ENCODE results near the gene EIF5B. TPM values are rescaled to one million over a fixed set of nuclear protein-coding genes. Genes with fewer than 3 reads are reported as not detected.
A peak's percentile ranks its signal among the peaks of the same experiment; 100 is the strongest.

The EIF5B gene
- polyA plus RNA-seq, 6 donors from 2014 or later, result 2.6 to 10.2 (median 4.1) TPM

DNA sequence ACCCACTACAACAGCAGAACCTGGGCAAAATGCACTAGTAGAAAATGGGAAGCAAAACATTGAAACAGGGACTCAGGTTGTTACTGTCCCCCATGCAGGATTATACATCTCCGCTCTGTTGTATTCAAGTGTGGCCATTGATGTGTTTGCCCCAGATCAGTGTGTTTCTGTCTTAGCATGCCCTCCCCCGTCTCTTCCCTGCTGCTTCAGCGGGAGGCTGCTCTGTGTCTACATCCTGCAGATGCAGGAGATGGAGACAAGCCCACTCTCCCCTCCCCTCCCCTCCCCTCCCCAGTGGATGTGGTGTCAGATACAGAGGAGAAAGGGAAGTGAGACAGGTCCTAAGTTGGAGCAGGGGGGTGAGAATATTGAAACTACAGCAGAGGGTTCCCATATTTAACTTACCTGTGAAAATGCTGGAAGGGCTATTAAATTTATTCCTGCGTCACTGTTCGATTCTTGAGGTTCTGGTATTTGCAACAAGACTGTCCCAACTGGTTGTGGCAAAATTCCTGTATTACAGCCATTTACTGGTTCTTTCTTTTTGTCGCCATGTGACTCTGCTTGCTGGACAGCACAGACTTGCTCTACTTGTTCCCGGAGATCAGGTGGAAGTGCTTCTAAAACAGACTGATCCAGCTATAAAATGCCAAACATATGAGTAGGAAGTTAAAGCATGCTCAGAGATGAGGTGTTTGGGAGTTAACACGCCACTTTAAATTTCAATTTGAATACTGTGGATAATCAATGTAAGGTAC, 67.0 kb downstream of the EIF5B start:
- H3K4me3 Mint-ChIP-seq, result no peak overlapping the region
- peaks cover 5 to 7% of the 10 kb centered on the region in 2 donors for H3K36me3 Mint-ChIP-seq
- H3K4me1 Mint-ChIP-seq, result no peaks in the 10 kb centered on the region
- ATAC-seq (ENCODE audit: low read depth in 2 of 2) (no peak), DNase-seq (no peak)
- peak overlapping the region in 1 of 6 donors; percentile 47 for H3K27ac Mint-ChIP-seq
- H3K9me3 Mint-ChIP-seq, result no peaks in the 10 kb centered on the region
- H3K27me3 Mint-ChIP-seq, result no peaks in the 10 kb centered on the region

DNA sequence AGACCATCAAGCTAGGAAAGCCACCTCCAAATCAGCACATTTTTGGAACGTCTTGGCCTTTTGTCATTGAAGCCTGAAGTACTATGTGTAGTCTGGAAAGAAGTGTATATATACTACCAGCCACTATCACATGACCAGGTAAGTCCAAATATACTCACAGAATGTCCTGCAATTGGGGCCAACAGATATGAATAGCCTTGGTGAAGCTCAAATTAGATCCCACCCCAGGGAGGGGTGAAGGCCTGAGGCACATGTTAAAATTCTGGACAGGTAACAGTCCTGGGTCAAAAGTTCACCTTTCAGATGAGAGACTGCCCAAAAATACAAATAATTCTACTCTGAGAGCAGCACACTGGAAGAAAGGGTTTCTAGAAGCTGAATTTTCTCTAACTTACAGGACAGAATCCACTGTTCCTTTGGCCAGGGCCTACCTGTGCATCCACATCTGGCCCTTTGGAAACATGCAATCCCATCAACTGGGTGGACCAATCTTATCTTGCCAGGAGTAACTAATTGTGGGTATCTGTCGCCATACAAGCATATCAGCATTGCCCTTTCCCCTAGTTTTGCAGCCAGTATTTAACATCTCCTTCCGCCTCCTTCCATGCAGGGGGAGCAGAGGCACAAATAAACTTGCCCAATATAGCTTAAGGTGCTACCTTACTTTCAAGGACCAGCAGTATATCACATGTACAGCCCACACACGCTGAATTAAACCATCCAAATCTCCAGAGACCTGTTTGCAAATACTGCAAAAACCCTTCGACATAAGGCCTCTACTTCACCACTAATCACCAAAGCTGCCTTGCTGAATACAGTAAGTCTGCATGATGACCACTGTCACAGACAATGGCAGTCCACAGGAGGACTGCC, 67.8 kb downstream of the EIF5B start:
- H3K4me1 Mint-ChIP-seq, result no peaks in the 10 kb centered on the region
- ATAC-seq (ENCODE audit: low read depth in 2 of 2), result no peak
- no peak for DNase-seq
- no peak overlapping the region for H3K4me3 Mint-ChIP-seq
- H3K27ac Mint-ChIP-seq, result peak overlapping the region in 3 of 6 donors; percentile 39 to 75 (median 53)
- H3K9me3 Mint-ChIP-seq, result no peaks in the 10 kb centered on the region
- H3K36me3 Mint-ChIP-seq, result no peaks in the 10 kb centered on the region
- H3K27me3 Mint-ChIP-seq, result no peaks in the 10 kb centered on the region

DNA sequence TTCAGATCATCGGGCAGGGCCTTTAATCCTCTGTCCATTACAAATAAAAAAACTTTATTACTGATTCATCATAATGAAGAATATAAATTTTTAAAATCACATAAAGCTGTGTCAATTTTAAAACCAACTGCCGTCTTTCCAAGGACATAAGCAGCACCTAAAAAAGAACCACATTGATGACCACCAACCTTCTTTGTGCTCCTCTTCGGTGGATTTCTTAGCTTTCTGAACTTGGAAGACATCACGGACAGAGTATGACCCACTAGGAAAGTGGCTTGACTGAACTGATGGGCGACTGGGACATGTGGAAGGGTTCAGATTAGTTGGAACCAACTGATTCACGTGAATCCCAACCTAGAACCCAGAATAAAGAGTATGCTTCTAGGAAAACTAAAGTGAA, 68.9 kb downstream of the EIF5B start:
- H3K4me1 Mint-ChIP-seq, result no peaks in the 10 kb centered on the region
- H3K27ac Mint-ChIP-seq, result no peak overlapping the region
- ATAC-seq (ENCODE audit: low read depth in 2 of 2), result no peak
- H3K36me3 Mint-ChIP-seq, result no peaks in the 10 kb centered on the region
- H3K4me3 Mint-ChIP-seq, result no peak overlapping the region
- no peaks in the 10 kb centered on the region for H3K9me3 Mint-ChIP-seq
- H3K27me3 Mint-ChIP-seq, result no peaks in the 10 kb centered on the region
- no peak for DNase-seq

DNA sequence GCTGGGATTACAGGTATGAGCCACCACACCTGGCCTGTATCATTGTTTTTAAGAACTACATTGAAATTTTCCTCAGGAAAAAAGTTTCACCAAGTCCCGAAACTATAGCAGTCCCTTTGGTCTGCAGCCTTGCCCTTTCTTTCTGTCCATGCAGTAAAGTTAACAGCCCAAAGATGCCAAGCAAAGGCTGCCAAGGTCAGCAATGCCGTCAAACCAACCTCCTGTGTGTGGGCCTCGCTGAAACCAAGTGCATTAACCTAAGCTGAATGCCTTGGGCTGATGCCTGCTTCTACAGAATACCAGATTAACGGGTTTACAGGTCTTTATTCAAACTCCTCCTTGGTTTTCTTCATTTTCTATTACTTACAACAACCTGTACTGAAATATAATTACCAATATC, 73.1 kb downstream of the EIF5B start:
- DNase-seq (no peak), ATAC-seq (ENCODE audit: low read depth in 2 of 2) (no peak)
- Mint-ChIP-seq H3K9me3 (no peaks in the 10 kb centered on the region), H3K27ac (no peak overlapping the region), H3K36me3 (peaks cover 0 to 8% of the 10 kb centered on the region in 2 donors), H3K4me1 (no peaks in the 10 kb centered on the region), H3K4me3 (no peak overlapping the region), H3K27me3 (no peaks in the 10 kb centered on the region)

DNA sequence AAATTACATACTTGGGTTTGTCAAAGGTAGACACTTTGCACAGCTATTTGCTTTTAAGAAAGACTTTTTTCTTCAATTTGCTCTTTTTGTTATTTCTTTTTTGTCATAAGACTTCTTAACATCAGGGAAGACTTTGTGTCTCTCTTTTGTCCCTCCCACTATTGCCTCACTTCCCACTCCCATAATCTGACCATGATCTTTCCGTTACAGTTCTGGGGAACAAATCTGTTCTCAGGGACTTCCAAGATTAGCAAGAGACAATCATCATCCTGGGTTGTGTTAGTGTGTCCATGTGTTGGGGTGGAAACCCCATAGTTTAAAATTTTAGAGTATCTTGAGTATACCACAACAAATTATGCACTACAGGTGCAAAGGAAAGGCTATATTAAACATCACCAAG, 77.4 kb downstream of the EIF5B start:
- Mint-ChIP-seq H3K4me3 (no peak overlapping the region), H3K27me3 (no peaks in the 10 kb centered on the region), H3K36me3 (peaks cover 3 to 33% of the 10 kb centered on the region in 2 donors), H3K27ac (peak overlapping the region in 1 of 6 donors; percentile 86), H3K9me3 (no peaks in the 10 kb centered on the region), H3K4me1 (no peaks in the 10 kb centered on the region)
- DNase-seq (no peak), ATAC-seq (ENCODE audit: low read depth in 2 of 2) (no peak)

DNA sequence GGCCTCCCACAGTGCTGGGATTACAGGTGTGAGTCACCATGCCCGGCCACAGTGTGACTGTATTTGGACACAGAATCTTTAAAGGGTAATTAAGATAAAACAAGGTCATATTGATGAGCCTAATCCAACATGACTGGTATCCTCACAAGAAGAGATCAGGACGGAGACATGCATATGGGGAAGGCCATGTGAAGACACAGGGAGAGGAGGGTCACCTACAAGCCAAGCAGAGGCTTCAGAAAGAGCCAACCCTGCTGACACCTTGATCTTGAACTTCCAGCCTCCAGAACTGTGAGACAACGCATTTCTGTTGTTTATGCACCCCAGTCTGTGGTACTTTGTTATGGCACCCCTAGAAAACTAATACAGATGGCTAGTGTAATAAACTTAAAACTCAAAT, 80.2 kb downstream of the EIF5B start:
- Mint-ChIP-seq H3K4me3 (no peak overlapping the region), H3K36me3 (peaks cover 14 to 42% of the 10 kb centered on the region in 2 donors), H3K27ac (peak overlapping the region in 1 of 6 donors; percentile 32), H3K27me3 (no peaks in the 10 kb centered on the region), H3K4me1 (no peaks in the 10 kb centered on the region), H3K9me3 (no peaks in the 10 kb centered on the region)
- DNase-seq (no peak), ATAC-seq (ENCODE audit: low read depth in 2 of 2) (no peak)

DNA sequence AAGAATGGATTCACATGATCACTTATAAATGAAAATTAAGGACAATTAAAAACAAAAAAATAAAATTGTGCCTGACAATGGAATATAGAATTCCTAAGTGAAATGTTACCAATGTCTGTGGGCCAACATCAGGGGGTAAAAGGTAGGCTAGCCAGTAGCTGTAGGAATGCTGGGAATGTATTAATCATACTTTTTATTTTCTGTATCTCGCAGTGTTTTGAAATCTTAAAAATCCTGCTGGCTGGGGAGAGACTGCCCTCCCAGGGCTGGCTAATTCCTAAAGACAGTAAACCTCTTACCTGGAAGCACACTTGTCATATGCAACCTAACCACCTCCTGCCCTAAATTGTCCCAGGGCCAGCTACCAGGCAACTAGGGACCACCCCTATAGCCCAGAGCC, 82.8 kb downstream of the EIF5B start:
- no peak overlapping the region for H3K4me3 Mint-ChIP-seq
- H3K4me1 Mint-ChIP-seq, result no peaks in the 10 kb centered on the region
- H3K36me3 Mint-ChIP-seq, result peaks cover 14 to 35% of the 10 kb centered on the region in 2 donors
- no peaks in the 10 kb centered on the region for H3K27me3 Mint-ChIP-seq
- no peaks in the 10 kb centered on the region for H3K9me3 Mint-ChIP-seq
- peak overlapping the region in 1 of 6 donors; percentile 47 for H3K27ac Mint-ChIP-seq
- no peak for DNase-seq
- no peak for ATAC-seq (ENCODE audit: low read depth in 2 of 2)

DNA sequence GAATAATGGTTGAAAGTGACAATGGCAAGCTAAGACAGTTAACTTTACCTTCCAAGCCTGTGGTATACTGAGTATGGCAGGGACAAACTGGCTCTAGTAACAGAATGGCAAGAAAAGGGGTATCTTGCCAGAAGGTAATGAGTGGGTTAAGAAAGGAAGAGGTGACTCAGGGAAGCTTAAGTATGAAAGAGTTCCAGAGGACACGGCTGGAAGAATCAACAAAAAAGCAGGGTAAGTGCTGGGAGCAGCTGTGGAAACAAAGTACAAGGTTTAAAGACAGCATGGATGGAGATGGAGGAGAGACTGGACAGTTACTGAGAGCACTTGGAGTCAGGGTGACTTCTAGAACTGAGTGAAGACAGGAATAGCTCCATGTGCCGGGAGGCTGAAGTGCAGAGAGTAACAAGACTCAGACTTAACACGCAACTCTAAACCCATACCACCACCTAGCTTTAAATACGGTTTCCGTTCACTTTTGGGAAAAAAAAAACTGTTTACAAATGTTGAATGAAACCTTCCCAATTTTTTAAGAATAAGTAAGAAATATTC, 83.6 kb downstream of the EIF5B start:
- no peak overlapping the region for H3K4me3 Mint-ChIP-seq
- peak overlapping the region in 2 of 6 donors; percentile 25 to 71 for H3K27ac Mint-ChIP-seq
- H3K36me3 Mint-ChIP-seq, result peaks cover 14 to 28% of the 10 kb centered on the region in 2 donors
- H3K4me1 Mint-ChIP-seq, result no peaks in the 10 kb centered on the region
- no peaks in the 10 kb centered on the region for H3K9me3 Mint-ChIP-seq
- ATAC-seq (ENCODE audit: low read depth in 2 of 2), result no peak
- no peak for DNase-seq
- H3K27me3 Mint-ChIP-seq, result no peaks in the 10 kb centered on the region

DNA sequence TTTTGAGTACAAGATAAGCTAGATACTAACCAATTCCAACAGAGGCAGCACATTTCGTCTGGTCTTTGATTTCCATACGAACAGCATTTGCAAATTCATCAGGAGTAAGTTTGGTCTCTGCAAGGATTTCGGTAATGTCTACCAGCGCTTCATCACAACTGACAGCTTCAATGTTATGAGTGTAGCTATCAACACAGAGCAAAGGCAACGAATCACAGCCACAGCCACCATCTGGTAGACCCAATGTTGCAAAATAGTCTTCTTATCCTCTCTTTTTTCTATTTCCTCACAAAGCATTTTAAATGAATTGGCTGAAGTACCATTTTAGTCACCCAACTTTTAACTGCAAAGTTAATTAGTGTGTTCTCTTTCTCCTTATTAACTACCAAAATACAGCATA, 84.3 kb downstream of the EIF5B start:
- Mint-ChIP-seq H3K4me3 (no peak overlapping the region), H3K9me3 (no peaks in the 10 kb centered on the region), H3K36me3 (peaks cover 14 to 27% of the 10 kb centered on the region in 2 donors), H3K4me1 (no peaks in the 10 kb centered on the region), H3K27ac (no peak overlapping the region), H3K27me3 (no peaks in the 10 kb centered on the region)
- DNase-seq (no peak), ATAC-seq (ENCODE audit: low read depth in 2 of 2) (no peak)

DNA sequence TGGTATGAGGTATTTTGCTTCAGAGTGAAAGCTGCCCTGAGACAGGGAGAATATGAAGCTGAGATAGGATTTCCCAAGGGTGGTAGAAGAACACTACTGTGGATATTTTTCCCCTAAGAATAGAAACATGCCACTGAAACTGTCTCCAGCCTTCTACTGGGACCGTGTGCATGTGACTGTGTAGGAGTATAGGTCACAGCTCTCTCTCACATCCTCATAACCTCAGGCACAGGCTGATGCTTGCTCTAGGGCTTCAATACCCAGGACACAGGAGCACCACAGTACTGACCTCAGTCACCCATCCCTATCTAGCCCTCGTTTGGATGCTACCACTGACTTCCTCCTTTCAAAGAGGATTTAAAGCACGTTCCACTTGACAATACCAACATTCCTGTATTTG, 85.4 kb downstream of the EIF5B start:
- H3K9me3 Mint-ChIP-seq, result no peaks in the 10 kb centered on the region
- no peaks in the 10 kb centered on the region for H3K27me3 Mint-ChIP-seq
- peaks cover 14 to 30% of the 10 kb centered on the region in 2 donors for H3K36me3 Mint-ChIP-seq

DNA sequence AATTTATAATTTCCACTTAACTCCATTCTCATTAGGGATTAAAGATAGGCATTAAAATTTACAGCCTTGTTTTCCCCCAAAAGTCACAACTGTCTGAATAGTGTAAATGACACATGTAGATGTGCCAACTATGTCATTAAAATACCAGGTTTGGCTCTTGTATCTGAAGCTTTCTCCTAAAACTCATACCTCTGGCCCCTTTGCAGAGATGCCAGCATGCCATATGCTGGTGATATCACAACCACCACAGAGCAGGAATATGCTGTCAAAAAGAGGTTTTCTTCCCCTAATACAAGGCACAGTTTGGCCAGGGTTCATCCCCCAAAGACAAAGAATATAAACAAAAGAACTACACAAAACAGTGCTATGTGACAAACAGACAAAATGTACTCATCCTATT, 87.2 kb downstream of the EIF5B start:
- H3K27me3 Mint-ChIP-seq, result no peaks in the 10 kb centered on the region
- H3K9me3 Mint-ChIP-seq, result no peaks in the 10 kb centered on the region
- ATAC-seq (ENCODE audit: low read depth in 2 of 2) (no peak), DNase-seq (no peak)
- H3K36me3 Mint-ChIP-seq, result peaks cover 13 to 20% of the 10 kb centered on the region in 2 donors
- no peak overlapping the region for H3K4me3 Mint-ChIP-seq
- no peak overlapping the region for H3K27ac Mint-ChIP-seq
- no peaks in the 10 kb centered on the region for H3K4me1 Mint-ChIP-seq

More for the DNA sequence above, 85.4 kb downstream of the EIF5B start:
- Mint-ChIP-seq H3K27ac (no peak overlapping the region), H3K4me1 (no peaks in the 10 kb centered on the region), H3K4me3 (no peak overlapping the region)
- ATAC-seq (ENCODE audit: low read depth in 2 of 2) (no peak), DNase-seq (no peak)

DNA sequence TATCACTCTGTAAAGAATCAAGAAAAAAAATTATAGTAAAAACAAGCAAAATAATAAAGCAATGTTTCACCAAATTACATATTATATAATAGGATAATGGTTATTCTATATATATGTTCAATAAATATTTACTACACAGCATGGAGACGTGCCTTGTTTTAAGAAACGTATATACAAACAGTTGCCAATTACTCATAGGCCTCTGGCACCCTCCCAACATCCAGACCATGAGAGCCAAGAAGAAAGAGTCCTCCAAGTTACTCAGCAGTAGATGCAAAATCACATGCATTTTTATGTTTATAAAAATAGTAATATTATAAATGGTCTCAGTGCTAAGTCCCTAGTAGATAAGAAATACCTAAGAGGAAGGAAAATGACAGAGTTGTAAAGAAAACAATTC, 87.8 kb downstream of the EIF5B start:
- Mint-ChIP-seq H3K4me3 (no peak overlapping the region), H3K4me1 (no peaks in the 10 kb centered on the region), H3K9me3 (no peaks in the 10 kb centered on the region), H3K36me3 (peaks cover 9 to 16% of the 10 kb centered on the region in 2 donors), H3K27me3 (no peaks in the 10 kb centered on the region), H3K27ac (no peak overlapping the region)
- DNase-seq (no peak), ATAC-seq (ENCODE audit: low read depth in 2 of 2) (no peak)

DNA sequence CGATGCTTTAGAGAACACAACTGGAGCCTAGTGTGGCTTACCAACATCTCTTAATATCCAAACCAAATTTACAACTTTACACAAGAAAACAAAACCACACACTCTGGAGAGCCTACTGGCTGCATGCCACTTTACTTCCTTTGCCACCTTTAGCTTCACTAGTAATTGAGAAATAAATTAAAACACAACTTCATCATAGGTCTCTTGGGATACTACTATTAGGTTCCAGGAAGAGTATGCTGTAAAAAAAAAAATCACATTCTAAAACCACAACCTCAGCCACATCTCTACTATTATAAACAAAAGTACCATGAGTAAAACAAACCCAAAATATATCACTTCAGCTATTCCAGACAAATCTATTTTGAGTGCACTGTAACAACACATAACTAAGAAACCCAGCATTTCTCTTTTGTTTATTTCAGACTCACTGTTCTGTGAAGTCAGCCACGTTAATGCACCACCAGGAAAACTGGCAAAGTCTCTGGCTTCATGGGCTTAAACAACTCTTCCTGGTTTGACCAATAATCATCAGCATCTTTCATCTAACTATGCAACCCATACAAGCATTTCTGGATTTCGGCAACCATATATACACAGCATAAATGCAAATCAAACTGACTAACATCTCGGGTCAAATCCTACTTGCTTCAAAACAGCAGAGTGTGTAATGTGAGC, 93.6 kb downstream of the EIF5B start:
- peaks cover 0 to 8% (median 3%) of the 10 kb centered on the region in 3 donors for H3K4me1 Mint-ChIP-seq
- no peak overlapping the region for H3K4me3 Mint-ChIP-seq
- no peaks in the 10 kb centered on the region for H3K27me3 Mint-ChIP-seq
- ATAC-seq (ENCODE audit: low read depth in 2 of 2), result no peak
- peak overlapping the region in 4 of 6 donors; percentile 8 to 64 (median 30) for H3K27ac Mint-ChIP-seq
- H3K9me3 Mint-ChIP-seq, result no peaks in the 10 kb centered on the region
- peaks cover 8 to 14% of the 10 kb centered on the region in 2 donors for H3K36me3 Mint-ChIP-seq
- DNase-seq, result no peak
